Muscle of leg (tissue), 11 donors: ENCODE results near the gene ARHGEF6. TPM values are rescaled to one million over a fixed set of nuclear protein-coding genes. Genes with fewer than 3 reads are reported as not detected.
A peak's percentile ranks its signal among the peaks of the same experiment; 100 is the strongest.
"Not testable (repeated sequence)": the region's sequence is repeated elsewhere in the genome, so short reads cannot be mapped to it uniquely, and the experiment has no call there.

Experiments
- DNase-seq: peaks from one replicate; pipeline ENCODE4 v3.0.0; 2013
- H3K27ac ChIP-seq: one replicate; pipeline ENCODE4 v1.5.1; 2013; ENCODE audit warnings: mild to moderate bottlenecking, low read length, control low read depth
- H3K27me3 ChIP-seq: one replicate; pipeline ENCODE4 v1.6.1; 2013; ENCODE audit warnings: low read length; ENCODE audit not compliant: control insufficient read depth, insufficient read depth
- H3K36me3 ChIP-seq: one replicate; pipeline ENCODE4 v1.6.1; 2013; ENCODE audit warnings: low read length; ENCODE audit not compliant: control insufficient read depth, insufficient read depth
- H3K4me1 ChIP-seq: one replicate; pipeline ENCODE4 v1.6.1; 2013; ENCODE audit warnings: low read length; ENCODE audit not compliant: control insufficient read depth, insufficient read depth
- H3K4me3 ChIP-seq: one replicate; pipeline ENCODE4 v1.5.1; 2013; ENCODE audit warnings: low read length, control low read depth
- H3K9me3 ChIP-seq: replicated peaks from 2 replicates; pipeline ENCODE4 v1.6.1; 2013; ENCODE audit warnings: low read depth, low read length; ENCODE audit not compliant: control insufficient read depth
- WGBS: methylation state at CpG from one replicate; pipeline ENCODE4 v1.1.5; 2013; ENCODE audit warnings: missing lambda C conversion rate; ENCODE audit not compliant: insufficient coverage; 5-methylcytosine and 5-hydroxymethylcytosine counted together
- polyA plus RNA-seq, 8 donors: library from polyadenylated mRNA; unstranded; fragments of 120-200 nt; gene quantifications; one replicate each; pipeline versions ENCODE4 v1.2.1 to v1.2.3, GENCODE V29; 2013; ENCODE audit warnings: inconsistent platforms in 1 of 8, low replicate concordance in 1 of 8; ENCODE audit not compliant: insufficient read length in 8 of 8, insufficient read depth in 1 of 8
- total RNA-seq: library from RNA; stranded (reverse); fragments of 120-200 nt; gene quantifications from one replicate; pipeline ENCODE4 v1.2.4, GENCODE V29; 2013

The ARHGEF6 gene
- total and polyA plus RNA-seq, 9 donors, result 29.2 to 43.3 (median 36.3) TPM

GRCh38 chrX:136789856-136790255 is 9.1 kb upstream of the ARHGEF6 start:
- H3K4me1 ChIP-seq, result no peaks in the 10 kb centered on the region
- WGBS, result no CpG with 5 or more reads among the region's 4 CpGs
- no peak overlapping the region for H3K27ac ChIP-seq
- no peaks in the 10 kb centered on the region for H3K36me3 ChIP-seq
- no peak for DNase-seq
- H3K9me3 ChIP-seq, result no peaks in the 10 kb centered on the region
- no peak overlapping the region for H3K4me3 ChIP-seq
- no peaks in the 10 kb centered on the region for H3K27me3 ChIP-seq

GRCh38 chrX:136784231-136784630 is 3.5 kb upstream of the ARHGEF6 start:
- Histone ChIP-seq H3K27me3 (no peaks in the 10 kb centered on the region), H3K9me3 (no peaks in the 10 kb centered on the region), H3K4me3 (no peak overlapping the region), H3K36me3 (no peaks in the 10 kb centered on the region), H3K27ac (no peak overlapping the region), H3K4me1 (peaks cover 3% of the 10 kb centered on the region)
- WGBS, result 100% methylated on average over 1 of the region's 1 CpG
- DNase-seq, result peak; percentile 6

- H3K4me1 ChIP-seq, result peaks cover 3% of the 10 kb centered on the region
- no peaks in the 10 kb centered on the region for H3K9me3 ChIP-seq
- no peaks in the 10 kb centered on the region for H3K36me3 ChIP-seq
- no peak for DNase-seq
- H3K27me3 ChIP-seq, result no peaks in the 10 kb centered on the region
- H3K4me3 ChIP-seq, result no peak overlapping the region
- no peak overlapping the region for H3K27ac ChIP-seq
Measured at GRCh38 chrX:136783159-136783558, 2.4 kb upstream of the ARHGEF6 start.

- no peaks in the 10 kb centered on the region for H3K36me3 ChIP-seq
- DNase-seq, result peak; percentile 53
- peak overlapping the region; percentile 34 for H3K4me3 ChIP-seq
- H3K9me3 ChIP-seq, result no peaks in the 10 kb centered on the region
- H3K27me3 ChIP-seq, result no peaks in the 10 kb centered on the region
- peak overlapping the region; percentile 70 for H3K27ac ChIP-seq
- 14% methylated on average over 6 of the region's 9 CpGs for WGBS
- H3K4me1 ChIP-seq, result peaks cover 3% of the 10 kb centered on the region
Measured at GRCh38 chrX:136781180-136781797, 557 bp upstream of the ARHGEF6 start.

GRCh38 chrX:136780241-136780640 is 491 bp downstream of the ARHGEF6 start:
- peak; percentile 20 for DNase-seq
- Histone ChIP-seq H3K4me3 (peak overlapping the region; percentile 34), H3K27me3 (no peaks in the 10 kb centered on the region), H3K36me3 (no peaks in the 10 kb centered on the region), H3K9me3 (no peaks in the 10 kb centered on the region), H3K4me1 (peaks cover 3% of the 10 kb centered on the region), H3K27ac (peak overlapping the region; percentile 70)
- WGBS, result no CpG with 5 or more reads among the region's 2 CpGs

GRCh38 chrX:136779346-136779781 is 1.4 kb downstream of the ARHGEF6 start:
- H3K4me3 ChIP-seq, result peak overlapping the region; percentile 34
- H3K36me3 ChIP-seq, result no peaks in the 10 kb centered on the region
- peak overlapping the region; percentile 70 for H3K27ac ChIP-seq
- peaks cover 3% of the 10 kb centered on the region for H3K4me1 ChIP-seq
- no peaks in the 10 kb centered on the region for H3K27me3 ChIP-seq
- no CpG with 5 or more reads among the region's 4 CpGs for WGBS
- no peaks in the 10 kb centered on the region for H3K9me3 ChIP-seq
- peak; percentile 18 for DNase-seq

GRCh38 chrX:136778916-136779315 is 1.8 kb downstream of the ARHGEF6 start:
- Histone ChIP-seq H3K27ac (peak overlapping the region; percentile 70), H3K27me3 (no peaks in the 10 kb centered on the region), H3K36me3 (no peaks in the 10 kb centered on the region), H3K4me1 (peaks cover 3% of the 10 kb centered on the region), H3K4me3 (no peak overlapping the region), H3K9me3 (no peaks in the 10 kb centered on the region)
- DNase-seq, result peak; percentile 8

- Histone ChIP-seq H3K4me1 (peaks cover 3% of the 10 kb centered on the region), H3K4me3 (no peak overlapping the region), H3K36me3 (no peaks in the 10 kb centered on the region), H3K9me3 (no peaks in the 10 kb centered on the region), H3K27me3 (no peaks in the 10 kb centered on the region), H3K27ac (no peak overlapping the region)
- no peak for DNase-seq
- no CpG with 5 or more reads among the region's 3 CpGs for WGBS
Measured at GRCh38 chrX:136778020-136778419, 2.7 kb downstream of the ARHGEF6 start.

GRCh38 chrX:136773648-136774047 is 7.1 kb downstream of the ARHGEF6 start:
- Histone ChIP-seq H3K36me3 (no peaks in the 10 kb centered on the region), H3K4me3 (no peak overlapping the region), H3K4me1 (peaks cover under 1% of the 10 kb centered on the region), H3K9me3 (no peaks in the 10 kb centered on the region), H3K27me3 (peaks cover 2% of the 10 kb centered on the region), H3K27ac (no peak overlapping the region)
- no CpG with 5 or more reads among the region's 2 CpGs for WGBS
- DNase-seq, result no peak

- DNase-seq, H3K9me3 ChIP-seq, H3K27ac ChIP-seq, H3K4me3 ChIP-seq, H3K4me1 ChIP-seq, H3K36me3 ChIP-seq, H3K27me3 ChIP-seq: not testable (repeated sequence)
- no CpG with 5 or more reads among the region's 2 CpGs for WGBS
Measured at GRCh38 chrX:136771869-136772268, 8.9 kb downstream of the ARHGEF6 start.
